Activated gamma-delta T cell treated with anti-CD3 and anti-CD28 coated beads, Interleukin-2, amount 50 U/mL, for 16 hours (primary cell): ENCODE results near the gene CHCHD6.

Experiments used
- DNase-seq: peaks from one replicate; pipeline ENCODE4 v3.0.0-alpha.2; 2020; ENCODE audit warnings: low read depth

The CHCHD6 gene

DNA sequence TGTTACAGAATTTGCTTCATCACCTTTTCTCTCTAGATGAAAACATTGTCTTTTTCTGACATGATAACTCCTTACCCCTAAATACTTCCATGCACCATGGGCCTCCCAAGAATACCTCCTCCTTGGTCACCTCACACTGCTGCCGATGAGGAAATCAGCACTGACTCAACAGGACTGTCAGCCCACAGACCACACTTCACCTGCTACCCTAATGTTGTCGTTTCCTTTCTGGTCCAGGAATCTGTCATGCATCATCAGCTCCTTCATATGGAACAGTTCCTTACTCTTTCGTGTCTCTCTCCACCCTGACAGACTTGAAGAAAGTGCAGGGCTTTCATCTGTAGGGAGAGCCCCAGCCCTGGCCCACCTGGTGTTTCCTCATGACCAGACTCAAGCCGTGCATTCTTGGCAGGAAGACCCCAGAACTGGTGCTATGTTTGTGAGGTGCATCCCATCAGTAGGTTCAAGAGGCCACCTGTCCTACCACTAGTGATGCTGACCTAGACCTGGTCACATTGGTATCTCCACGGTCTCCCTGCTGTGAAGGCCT lies 237.8 kb downstream of the CHCHD6 start:
- DNase-seq = no peak

DNA sequence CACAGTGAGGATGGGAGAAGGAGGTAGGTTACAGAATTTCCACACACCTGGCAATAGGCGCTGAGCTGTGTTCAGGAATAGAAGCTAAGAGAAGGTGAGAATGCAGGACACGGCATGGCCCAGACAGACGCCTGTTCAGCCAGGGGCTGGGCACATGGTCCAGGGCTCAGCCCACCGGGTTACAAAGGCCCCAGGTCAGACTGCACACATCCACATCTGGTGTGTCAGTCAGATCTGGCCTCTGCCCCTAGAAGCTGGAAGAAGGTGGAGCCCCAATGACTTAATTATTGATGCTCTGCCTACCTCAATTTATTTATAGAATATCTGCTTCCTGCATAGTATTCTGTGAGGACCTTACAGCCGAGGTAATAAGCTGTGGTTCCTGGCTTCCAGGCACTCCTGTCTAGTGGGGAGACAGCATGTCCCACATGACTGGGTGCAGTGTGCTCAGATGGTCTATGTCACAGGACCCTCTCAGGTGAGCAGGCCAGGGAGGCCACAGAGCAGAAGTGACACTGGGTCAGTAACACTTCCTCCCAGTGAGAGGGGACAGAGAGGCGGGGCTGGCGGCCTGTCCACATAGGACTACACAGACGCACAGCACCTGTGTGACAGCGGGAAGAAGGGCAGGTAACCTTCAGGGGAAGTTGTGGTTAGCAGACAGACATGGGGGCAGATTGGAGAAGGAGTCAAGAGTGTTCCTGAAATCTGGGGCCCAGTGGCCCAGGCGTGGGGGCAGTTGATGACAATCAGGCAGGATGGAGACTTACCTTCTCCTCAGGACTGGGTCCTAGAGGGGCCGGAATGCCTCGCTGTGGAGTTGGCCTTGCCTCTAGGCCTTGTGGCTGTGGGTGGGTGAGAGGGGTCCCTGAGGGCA lies 240.3 kb downstream of the CHCHD6 start:
- DNase-seq = no peak

DNA sequence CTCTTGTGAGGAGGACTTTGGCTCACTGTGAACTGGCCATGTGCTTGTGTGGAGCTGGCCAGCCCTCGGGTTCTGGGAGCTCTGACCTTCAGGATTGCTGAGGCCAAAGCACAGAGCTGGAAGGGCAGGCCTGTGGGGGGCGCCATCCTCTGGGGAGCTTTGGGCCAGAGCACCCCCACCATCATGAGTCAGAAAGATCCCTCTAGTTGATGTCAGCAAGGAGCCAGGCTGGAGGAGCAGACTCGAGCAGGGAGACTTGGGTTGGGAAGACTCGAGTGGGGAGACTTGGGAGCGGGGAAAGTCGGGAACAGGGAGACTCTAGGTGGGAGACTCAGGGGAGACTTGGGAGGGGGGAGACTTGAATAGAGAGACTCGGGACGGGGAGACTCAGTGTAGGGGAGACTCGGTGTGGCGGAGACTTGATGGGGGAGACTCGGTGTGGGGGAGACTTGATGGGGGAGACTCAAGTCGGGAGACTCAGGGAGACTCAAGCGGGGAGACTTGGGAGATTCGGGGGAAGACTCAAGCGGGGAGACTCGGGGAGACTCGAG lies 241.2 kb downstream of the CHCHD6 start:
- no peak for DNase-seq

DNA sequence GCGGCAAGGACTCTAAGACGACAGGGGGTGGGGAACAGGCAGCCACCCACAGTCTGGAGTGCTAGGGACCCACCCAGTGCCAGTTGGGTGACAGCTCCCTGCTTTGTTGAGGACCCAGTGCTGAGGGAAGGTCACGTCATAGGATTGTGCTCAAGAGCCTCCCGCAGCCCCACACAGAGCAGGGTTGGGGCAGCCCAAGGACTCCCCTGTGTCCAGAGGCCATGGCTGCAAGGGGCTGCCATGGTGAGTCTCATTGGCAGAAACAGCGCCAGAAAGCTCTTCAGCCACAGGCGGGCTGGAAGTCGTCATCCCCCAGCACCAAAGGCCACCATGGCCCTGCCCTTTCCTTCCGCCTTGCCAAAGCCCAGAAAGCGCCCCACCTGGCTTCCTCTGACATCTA lies 241.9 kb downstream of the CHCHD6 start:
- no peak for DNase-seq

DNA sequence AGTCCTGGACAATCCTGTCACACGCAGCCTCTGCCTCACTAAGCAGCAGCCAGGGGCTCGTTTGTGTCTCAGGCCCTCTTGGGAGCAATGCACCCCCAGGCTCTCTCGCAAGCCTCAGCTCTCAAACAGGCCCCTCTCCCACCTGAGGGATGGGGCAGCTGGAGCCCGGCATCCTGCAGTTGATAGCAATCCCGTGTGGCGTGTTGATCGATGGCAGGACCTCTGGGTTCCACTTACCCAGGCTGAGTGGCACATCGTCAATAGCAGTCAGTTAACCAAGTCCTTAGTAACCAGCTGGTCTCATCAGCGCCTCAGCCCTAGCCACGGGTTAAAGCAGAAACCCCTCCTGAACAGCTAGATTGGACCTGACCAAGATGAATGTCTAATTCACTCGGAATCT lies 242.4 kb downstream of the CHCHD6 start:
- DNase-seq = no peak

DNA sequence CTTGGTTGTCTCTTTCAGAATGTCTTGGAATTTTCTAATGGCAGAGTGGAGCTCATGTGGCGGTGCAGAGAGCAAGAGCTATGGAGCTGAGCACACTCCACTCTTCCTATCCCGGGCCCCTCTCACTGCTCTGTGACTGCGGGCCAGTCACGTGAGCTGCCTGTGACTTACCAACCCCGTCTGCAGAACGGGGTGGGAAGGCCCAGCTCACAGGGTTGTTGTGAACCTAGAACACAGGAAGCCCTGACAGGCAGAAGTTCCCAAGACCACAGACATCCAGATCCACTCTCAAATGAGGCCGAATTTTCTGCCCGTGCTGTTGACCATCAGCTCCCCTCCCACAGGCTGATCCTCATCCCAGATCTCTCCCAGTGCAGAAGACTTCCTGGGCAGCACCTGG lies 243.4 kb downstream of the CHCHD6 start:
- DNase-seq = no peak

DNA sequence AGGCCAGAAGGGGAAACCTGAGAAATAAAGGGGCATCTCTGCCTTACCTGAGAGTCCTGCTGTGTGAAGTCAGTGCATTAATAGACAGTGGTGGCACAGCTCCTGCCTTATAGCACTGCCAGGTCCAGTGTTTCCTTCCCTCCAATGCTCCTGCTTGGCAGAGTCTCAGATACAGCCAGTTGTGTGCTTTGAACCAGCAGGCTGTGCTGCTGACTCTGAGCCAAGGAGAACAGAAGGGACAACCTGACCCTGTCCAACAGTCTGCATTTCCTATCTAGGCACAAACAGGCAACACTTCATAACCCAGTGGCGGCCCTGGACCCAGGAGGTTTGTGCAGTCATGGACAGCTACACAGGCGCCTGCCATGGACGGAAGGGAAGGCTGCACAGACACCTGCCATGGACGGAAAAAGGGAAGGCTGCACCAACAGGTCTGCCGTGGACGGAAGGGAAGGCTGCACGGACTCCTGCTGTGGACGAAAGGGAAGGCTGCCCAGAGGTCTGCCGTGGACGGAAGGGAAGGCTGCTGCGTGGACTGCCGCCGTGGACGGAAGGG lies 245.0 kb downstream of the CHCHD6 start:
- no peak for DNase-seq

DNA sequence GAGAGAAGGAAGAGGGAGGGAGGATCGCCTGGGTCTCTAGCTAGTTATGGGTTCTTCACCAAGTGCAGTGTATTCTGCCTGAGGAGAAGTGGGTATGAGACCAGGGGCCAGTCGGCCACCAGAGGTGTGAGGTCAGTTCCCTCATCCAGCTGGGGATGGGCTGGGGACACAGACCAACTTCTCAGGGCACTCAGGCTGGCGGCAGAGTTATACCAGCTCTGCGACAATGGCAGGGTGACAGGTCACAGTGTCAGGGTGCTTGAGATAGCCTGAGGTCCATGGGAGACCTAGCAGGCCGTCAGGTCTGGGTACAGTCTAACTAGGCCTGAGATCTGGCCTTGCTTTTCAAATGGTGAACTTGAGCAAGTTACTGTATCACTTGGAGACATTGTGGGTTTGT lies 247.5 kb downstream of the CHCHD6 start:
- no peak for DNase-seq

DNA sequence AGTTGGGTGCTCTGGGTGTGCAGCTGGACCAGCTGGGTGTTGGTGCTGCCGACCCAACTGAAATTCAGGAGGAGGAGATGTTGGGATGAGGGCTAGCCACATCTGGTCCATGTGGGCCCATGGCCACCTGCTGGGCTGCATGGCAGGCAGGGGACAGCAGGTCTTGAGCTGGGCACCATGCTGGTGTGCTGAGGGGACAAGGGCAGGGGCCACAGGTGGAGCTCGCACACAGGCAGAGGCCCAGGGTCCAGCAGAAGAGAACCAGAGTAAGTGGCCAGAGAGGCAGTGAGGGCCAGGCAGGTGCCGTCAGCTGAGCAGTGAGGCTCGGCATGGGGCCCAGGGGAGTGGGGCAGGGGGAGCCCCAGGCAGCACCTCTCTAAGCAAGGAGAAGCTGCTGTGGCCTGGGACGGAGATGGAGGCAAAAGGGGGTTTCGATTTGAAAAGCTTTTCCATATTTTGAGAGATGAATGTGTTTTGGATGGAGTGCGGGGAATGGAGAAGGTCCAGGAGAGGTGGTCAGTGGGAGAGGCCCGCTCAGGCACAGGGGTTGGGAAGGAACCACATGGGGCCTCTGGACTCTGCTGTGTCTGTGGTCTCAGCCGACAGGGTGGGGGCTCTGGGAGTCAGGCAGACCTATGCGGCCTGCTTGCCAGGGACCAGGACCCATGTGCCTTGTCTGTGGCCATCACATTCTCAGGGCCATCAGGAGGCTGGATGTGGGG lies 248.4 kb downstream of the CHCHD6 start:
- DNase-seq = no peak

DNA sequence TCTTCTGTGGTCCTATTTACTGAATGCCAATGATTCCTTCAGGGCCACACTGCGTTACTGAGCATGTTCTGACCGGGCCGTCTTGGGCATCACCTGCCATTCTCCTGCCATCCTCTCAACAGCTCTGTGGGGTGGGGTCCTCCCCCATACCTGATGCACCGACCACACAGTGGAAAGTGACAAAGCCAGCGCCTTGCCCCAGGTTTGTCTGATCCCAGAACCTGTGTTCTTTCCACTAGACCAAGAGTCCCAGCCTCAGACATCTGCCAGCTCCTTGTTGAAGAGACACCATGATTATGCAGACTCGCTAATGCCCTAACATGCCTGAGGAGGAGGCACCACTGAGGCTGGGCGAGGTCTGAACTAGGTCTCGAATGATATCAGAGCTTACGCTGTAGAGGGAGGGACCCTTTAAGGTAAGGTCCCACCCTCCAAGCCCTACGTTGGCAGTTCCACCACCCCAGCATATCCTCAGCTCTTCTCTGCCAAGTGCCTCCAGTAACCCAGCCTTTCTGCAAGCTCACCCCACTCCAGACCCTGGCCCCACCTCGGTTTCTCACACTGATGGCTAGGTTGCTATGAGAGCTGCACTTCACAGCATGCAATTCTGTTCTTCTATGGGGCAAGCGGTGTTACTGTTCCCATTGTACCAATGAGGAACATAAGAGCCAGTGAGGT lies 249.1 kb downstream of the CHCHD6 start:
- DNase-seq = no peak

DNA sequence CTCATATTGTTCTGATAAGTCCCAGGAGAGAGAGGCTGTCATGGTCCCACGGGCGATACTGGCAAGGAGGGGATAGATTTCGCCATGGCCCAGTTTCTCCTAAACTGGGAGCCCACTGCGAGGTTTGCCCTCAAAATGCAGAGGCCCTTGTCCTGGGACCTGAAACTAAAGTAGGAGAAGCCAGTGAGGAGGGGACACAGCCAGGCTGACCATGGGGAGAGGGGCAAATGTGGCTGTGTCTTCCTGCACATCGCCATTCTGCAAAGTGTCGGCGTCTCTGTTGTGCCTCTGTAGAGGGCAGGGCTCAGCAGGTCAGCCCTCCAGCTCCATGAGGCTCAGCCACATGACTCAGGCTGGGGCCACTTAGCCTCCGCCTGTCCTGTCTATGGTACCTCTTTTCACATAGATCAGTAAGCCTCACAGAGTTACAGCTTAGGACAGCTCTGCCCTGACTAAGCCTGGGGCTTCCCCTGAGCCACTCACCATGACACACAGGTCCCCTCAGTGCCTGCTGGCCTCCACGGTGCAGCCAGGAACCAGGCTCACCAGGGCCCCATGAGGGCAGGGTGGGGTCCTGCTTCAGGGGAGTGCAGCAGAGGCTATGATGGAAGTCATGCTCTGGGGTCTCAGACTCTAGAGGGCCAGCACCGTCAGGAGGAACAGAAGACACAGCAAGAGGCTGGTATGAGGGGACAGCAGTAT lies 250.3 kb downstream of the CHCHD6 start:
- DNase-seq = no peak

DNA sequence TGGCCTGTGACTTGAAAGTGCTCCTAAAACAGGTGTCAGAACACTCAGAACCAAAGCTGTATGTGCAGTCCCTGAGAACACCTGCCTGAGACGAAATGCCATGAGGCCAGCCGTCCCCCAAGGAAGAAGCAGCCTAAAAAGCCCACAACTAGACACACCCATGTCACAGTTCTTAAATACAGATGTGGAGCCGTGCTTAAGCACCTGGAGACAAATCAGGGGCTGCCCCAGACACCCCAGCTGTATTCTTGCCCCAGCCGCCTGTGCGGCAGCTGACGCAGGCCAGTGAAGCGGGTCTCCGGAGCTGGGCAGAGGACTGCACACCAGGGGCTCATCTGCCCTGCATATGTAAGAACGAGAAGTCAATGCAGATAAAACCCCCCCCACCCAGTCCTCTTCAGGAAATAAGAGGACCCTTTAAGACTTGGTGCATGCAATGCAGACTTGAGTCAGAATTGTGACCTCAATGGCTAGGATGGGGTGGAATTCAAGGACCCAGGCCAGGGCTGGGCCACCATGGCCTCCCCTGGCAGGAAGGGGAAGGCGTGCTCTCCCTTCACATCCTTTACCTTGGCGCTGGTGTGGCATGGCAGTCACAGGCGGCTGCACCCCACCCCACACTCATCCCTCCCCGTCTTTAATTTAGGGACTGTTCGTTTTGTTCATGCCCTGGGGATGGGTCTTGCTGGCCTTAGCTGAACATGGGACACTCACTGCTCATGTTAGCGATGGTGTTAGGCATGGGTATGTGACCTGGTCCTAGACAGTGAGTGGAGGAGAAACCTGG lies 251.2 kb downstream of the CHCHD6 start:
- DNase-seq = no peak

DNA sequence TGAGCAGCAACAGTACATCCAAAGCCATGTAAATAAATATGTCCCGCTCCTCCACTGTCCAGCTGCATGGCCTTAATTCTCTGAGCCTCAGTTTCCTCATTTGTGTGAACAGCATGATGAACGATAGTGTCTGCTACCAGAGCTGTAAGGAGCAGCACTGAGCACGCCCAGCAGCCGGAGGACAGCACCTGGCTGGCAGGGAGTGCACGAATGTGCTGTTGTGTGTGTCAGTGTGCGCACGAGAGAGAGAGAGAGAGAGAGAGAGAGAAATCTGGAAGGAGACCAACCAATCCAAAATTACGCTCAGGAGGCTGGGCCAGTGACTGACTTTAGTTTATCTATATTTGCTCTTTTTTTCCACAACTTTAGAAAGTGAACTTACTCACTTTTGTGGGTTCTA lies 252.3 kb downstream of the CHCHD6 start:
- DNase-seq = no peak

DNA sequence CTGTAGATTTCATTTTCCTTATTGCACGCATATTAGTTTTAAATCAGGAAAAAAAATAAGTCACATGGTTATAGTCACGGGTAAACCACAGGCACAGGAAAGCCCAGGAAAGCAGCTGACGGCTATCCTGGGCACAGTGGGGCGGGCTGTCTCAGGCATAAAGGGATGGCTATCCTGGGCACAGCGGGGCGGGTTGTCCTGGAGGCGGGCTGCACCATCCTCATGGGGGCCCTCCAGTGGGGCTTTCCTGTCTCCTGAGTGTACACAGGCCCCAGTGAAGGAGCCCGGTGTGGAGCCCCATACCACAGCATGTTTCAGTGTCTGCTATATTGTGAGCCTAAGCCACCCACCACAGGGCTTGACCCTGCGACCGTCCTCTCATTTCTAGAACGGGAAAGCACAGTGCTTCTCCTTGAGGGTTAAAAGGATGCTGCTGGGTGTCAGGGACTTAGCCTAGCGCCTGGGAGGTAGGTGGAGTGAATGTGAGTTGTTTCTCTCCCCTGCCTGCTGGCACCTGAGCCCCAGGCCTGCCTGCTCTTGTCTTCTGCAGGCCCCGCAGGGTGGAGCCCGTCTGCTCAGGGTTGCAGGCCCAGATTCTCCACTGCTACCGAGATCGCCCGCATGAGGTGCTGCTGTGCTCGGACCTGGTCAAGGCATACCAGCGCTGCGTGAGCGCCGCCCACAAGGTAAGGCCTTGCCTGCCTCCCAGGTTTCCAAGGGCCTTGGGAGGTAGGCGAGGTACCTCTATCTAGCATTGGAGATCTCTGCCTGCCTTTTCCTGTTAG lies 253.0 kb downstream of the CHCHD6 start:
- no peak for DNase-seq

DNA sequence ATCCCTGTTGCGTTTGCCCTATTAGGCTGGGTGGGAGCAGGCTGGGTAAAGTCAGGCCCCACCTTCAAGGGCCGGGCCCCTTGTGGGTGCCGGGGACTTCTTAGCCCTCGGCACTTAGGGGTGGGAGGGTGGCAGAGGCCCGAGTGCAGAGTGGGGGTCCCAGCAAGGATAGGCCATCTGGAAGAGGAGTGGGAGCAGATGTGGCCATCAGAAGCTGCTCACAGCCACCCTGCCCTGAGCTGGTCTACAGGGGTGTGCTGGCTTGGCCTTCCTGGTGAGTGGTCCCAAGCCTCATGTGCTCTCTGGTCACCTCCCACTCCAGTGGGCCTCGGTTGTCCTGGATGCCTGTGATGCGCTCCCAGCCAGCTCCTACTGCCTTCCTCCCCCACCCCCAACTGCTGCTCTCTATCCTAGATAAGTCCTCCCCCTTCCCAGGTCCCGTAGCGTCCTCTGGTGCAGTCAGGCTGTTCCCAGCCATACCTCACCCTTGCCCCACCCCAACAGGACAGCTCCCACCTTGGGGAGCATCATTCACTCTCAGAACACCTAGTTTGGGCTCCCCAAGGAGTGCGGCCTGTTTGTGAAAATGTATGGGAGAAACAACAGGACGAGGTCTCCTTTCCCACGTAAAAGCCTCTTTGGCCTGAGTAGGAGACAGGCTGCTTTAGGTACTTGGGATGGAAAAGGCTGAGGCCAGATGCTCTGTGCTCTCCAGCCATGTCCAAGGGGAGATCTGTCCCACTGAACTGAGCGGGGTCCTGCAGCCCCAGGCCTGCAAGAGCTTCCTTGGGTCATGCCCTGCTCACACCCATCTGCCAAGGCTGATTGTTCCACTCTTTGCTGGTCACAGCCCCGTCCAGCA lies 254.0 kb downstream of the CHCHD6 start:
- no peak for DNase-seq

DNA sequence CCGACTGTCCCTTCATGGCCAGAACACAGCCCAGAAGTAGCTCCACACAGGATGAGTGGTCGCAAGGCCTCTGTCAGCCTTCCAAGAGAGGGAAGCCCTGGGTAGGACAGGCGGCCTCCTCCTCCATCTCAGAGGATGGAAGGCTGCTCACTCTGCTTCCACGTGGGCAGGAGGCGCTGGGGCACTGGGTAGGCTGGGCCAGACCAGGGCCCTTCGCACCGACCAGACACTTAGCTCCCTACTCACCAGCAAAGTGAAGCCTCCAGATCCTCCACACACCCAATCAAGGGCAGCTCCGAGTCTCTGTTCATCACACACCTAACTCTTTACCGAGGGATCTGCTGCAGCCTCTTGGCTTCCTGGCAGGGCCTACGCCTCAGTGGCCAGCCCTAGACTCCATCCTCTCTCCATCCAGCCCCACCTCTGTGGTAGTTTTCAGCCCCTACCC lies 254.6 kb downstream of the CHCHD6 start:
- DNase-seq = no peak

DNA sequence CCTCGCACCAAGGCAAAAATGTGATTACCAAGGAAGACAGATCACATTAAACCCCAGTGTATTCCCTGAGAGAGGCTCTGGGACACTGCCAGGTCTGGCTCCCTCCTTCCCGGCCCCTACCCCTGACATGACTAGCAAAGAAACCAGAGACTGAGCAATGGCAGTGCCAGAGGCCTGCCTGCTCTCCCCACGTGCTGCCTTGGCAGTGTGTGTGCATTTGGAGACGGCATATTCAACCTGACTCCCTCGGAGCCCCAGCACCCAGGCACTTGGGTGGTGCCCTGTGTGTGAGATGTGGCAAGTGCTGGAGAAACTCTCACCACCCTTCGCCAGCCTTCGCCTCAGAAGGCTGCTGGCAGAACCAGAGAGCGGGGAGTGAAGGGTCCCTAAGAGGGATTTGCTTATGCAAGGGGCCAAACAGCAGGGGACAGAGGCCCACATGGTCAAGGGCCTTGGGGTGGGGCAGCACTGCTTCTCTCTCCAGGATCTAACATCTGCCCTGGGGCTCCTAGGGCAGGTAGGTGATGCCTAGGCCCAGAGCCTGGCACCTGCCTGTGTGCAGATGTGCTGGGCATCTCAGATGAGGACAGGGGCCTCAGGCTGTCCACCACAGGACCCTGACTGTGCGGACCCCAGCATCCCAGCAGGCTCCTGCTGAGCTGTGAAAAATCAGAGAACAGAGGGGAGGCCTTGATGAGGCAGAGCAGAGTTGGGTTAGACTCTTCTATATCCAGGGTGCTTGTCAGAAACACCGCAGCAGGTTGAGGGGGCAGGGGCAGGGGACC lies 255.3 kb downstream of the CHCHD6 start:
- no peak for DNase-seq
